ENCODE measurements around the gene POU2AF3. TPM values are rescaled to one million over a fixed set of nuclear protein-coding genes. Genes with fewer than 3 reads are reported as not detected.

POU2AF3 gene
- total RNA-seq, 1 experiment from 2014 or later: not detected

DNA sequence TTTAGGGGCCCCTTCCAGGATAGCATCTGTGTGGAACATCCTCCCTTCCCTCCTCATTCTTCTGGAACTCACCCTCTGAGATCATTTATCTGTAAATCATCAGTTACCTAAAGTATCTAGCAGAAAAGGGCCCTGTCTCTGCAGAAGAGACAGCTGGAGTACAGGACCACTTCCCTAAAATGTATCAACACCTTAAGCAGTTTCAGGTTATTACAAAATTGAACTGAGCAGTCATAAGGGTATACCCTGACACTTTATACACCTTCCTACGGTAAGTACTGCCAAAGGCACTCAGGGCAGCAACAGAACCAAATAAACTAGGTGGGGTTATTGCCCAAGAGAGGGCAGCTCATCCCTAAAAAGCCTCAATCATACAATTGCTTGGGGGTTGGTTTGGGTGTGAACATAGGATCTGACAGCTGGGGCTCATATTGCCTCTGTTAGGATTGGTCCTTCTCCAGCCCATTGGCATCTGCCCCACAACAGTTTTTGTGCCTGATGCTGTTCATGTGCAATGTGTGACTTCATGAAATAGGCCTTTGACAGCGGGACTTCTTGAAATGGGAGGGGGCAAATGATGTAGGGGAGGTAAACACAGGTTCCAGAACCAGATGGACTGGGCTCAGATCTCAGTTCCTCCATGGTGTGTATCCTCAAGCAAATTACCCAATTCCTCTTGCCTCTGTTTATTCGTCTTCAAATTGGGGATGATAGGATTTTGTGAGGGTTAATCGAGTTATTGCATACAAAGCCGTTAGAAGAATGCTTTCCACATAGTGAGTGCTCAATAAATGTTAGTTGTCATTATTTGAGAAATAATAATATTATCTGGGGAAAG is 2.9 kb downstream of the POU2AF3 start:
- BruUV-seq (replicated peaks): no TSS peak
- no peaks in the 10 kb centered on the region for H3K9me3 Mint-ChIP-seq (ENCODE audit: unreplicated experiment)
- H3K27me3 Mint-ChIP-seq (ENCODE audit: insufficient read depth, unreplicated experiment): peaks cover 29% of the 10 kb centered on the region
- TF ChIP-seq CTCF (IDR thresholded peaks at IDR 0.05; ENCODE audit: unreplicated experiment): no peak
- peak; percentile 37 for DNase-seq (ENCODE audit: unreplicated experiment)
- peaks cover 4% of the 10 kb centered on the region for H3K4me1 Mint-ChIP-seq (ENCODE audit: insufficient read depth, unreplicated experiment)
- POLR2A ChIA-PET: interaction anchor here (0.6 kb wide), 2 partner anchors 13 to 24 kb away, joined by 3 to 4 read pairs; no protein-coding TSS in a partner anchor
- H3K4me3 Mint-ChIP-seq (ENCODE audit: unreplicated experiment): no peak overlapping the region
- intact Hi-C loops (cut with micrococcal nuclease): loop anchor here (5.0 kb wide), 1 partner anchor 126 kb away; no protein-coding TSS in a partner anchor
- CTCF ChIA-PET: interaction anchor here (0.6 to 1.8 kb wide), 4 partner anchors 35 to 834 kb away, joined by 3 to 9 read pairs (median 4); no protein-coding TSS in a partner anchor
- no peak overlapping the region for H3K27ac Mint-ChIP-seq (ENCODE audit: low read depth, unreplicated experiment)
- no peaks in the 10 kb centered on the region for H3K36me3 Mint-ChIP-seq (ENCODE audit: insufficient read depth, unreplicated experiment)

- CTCF ChIA-PET: interaction anchor here (0.6 to 1.8 kb wide), 5 partner anchors 28 to 835 kb away, joined by 3 to 9 read pairs (median 5); no protein-coding TSS in a partner anchor
Observed at GRCh38 chr11:111301842-111302118, 3.4 kb downstream of the POU2AF3 start.

DNA sequence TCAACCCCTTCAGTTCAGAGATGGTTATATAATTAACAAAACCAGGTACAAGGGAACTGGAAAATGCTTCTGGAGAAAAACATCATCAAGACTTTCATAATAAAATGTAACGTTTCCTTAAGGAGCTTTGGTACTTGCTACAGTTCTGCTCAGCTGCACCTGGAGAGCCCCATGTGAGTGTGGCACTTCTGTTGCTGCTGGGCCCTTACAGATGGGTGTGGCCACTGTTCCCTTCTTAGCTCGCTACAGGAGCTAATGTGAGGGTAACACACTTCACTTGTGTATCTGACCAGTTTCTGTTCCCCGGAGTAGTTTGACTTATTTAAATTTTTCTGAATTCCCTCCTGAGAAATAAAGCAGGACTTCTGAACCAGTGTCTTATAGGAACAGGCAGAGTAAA is 4.0 kb downstream of the POU2AF3 start:
- Mint-ChIP-seq H3K27ac (ENCODE audit: low read depth, unreplicated experiment) (no peak overlapping the region), H3K27me3 (ENCODE audit: insufficient read depth, unreplicated experiment) (peaks cover 40% of the 10 kb centered on the region), H3K9me3 (ENCODE audit: unreplicated experiment) (no peaks in the 10 kb centered on the region), H3K4me3 (ENCODE audit: unreplicated experiment) (no peak overlapping the region), H3K4me1 (ENCODE audit: insufficient read depth, unreplicated experiment) (peaks cover 4% of the 10 kb centered on the region), H3K36me3 (ENCODE audit: insufficient read depth, unreplicated experiment) (no peaks in the 10 kb centered on the region)
- CTCF ChIA-PET: interaction anchor here (0.9 to 1.8 kb wide), 3 partner anchors 29 to 127 kb away, joined by 3 to 9 read pairs (median 5); no protein-coding TSS in a partner anchor
- POLR2A ChIA-PET: interaction anchor here (0.6 kb wide), 3 partner anchors 10 to 517 kb away, joined by 3 to 4 read pairs (median 3); no protein-coding TSS in a partner anchor
- no peak for DNase-seq (ENCODE audit: unreplicated experiment)
- intact Hi-C loops (cut with micrococcal nuclease): loop anchor here (5.0 kb wide), 1 partner anchor 125 kb away; no protein-coding TSS in a partner anchor
- no TSS peak for BruUV-seq (replicated peaks)
- no peak for TF ChIP-seq CTCF (IDR thresholded peaks at IDR 0.05; ENCODE audit: unreplicated experiment)

More at GRCh38 chr11:111301842-111302118, 3.4 kb downstream of the POU2AF3 start:
- POLR2A ChIA-PET: interaction anchor here (0.6 kb wide), 1 partner anchor 23 kb away, joined by 4 read pairs; no protein-coding TSS in a partner anchor
- Mint-ChIP-seq H3K4me3 (ENCODE audit: unreplicated experiment) (no peak overlapping the region), H3K27ac (ENCODE audit: low read depth, unreplicated experiment) (no peak overlapping the region), H3K4me1 (ENCODE audit: insufficient read depth, unreplicated experiment) (peaks cover 4% of the 10 kb centered on the region), H3K9me3 (ENCODE audit: unreplicated experiment) (no peaks in the 10 kb centered on the region), H3K27me3 (ENCODE audit: insufficient read depth, unreplicated experiment) (peaks cover 35% of the 10 kb centered on the region), H3K36me3 (ENCODE audit: insufficient read depth, unreplicated experiment) (no peaks in the 10 kb centered on the region)
- no peak for DNase-seq (ENCODE audit: unreplicated experiment)
- no peak for TF ChIP-seq CTCF (IDR thresholded peaks at IDR 0.05; ENCODE audit: unreplicated experiment)
- no TSS peak for BruUV-seq (replicated peaks)
- intact Hi-C loops (cut with micrococcal nuclease): loop anchor here (5.0 kb wide), 1 partner anchor 126 kb away; no protein-coding TSS in a partner anchor

DNA sequence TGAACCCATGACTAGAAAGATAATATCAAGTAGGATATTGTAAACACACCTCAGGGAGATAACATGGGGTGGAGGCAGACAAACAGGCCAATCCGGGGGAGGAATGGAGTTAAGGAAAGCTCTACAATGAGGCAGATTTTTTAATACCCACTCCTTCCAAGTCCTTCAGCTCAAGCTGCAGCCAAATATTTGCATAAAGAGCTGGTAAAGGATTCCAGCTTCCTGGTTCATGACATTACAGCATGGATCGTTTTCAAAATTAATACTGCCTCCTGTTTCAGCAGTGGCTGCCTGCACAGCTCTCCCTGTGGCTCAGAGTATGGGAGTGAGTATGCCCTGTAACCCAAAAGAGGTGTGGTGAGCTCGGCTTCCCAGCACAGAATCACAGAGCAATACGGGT is 5.1 kb downstream of the POU2AF3 start:
- Mint-ChIP-seq H3K4me3 (ENCODE audit: unreplicated experiment) (no peak overlapping the region), H3K27ac (ENCODE audit: low read depth, unreplicated experiment) (no peak overlapping the region), H3K9me3 (ENCODE audit: unreplicated experiment) (no peaks in the 10 kb centered on the region), H3K36me3 (ENCODE audit: insufficient read depth, unreplicated experiment) (no peaks in the 10 kb centered on the region), H3K27me3 (ENCODE audit: insufficient read depth, unreplicated experiment) (peaks cover 52% of the 10 kb centered on the region), H3K4me1 (ENCODE audit: insufficient read depth, unreplicated experiment) (peaks cover 4% of the 10 kb centered on the region)
- ChIA-PET CTCF (interaction anchor here (0.5 to 1.5 kb wide), 5 partner anchors 20 to 567 kb away, joined by 3 to 6 read pairs (median 4); no protein-coding TSS in a partner anchor), POLR2A (interaction anchor here (0.6 to 1.3 kb wide), 9 partner anchors 9 to 702 kb away, joined by 3 to 14 read pairs (median 3); no protein-coding TSS in a partner anchor)
- intact Hi-C loops (cut with micrococcal nuclease): loop anchor here (5.0 kb wide), 1 partner anchor 124 kb away; no protein-coding TSS in a partner anchor
- DNase-seq (ENCODE audit: unreplicated experiment): no peak
- TF ChIP-seq CTCF (IDR thresholded peaks at IDR 0.05; ENCODE audit: unreplicated experiment): no peak
- BruUV-seq (replicated peaks): no TSS peak
